Measurements from ENCODE around the gene PRR35. TPM values are rescaled to one million over a fixed set of nuclear protein-coding genes. Genes with fewer than 3 reads are reported as not detected.

PRR35 gene
- polyA plus RNA-seq, 3 donors, result not detected

- Histone ChIP-seq H3K36me3 (replicated peaks in 1 of 2; ENCODE audit: control insufficient read depth in 1 of 2, insufficient read depth in 2 of 2, low read length in 2 of 2) (peaks cover 0 to 7% of the 10 kb centered on the region in 2 donors), H3K27ac (ENCODE audit: low read depth in 1 of 2, low read length in 2 of 2) (peak overlapping the region; percentile 81 to 83), H4K20me1 (ENCODE audit: insufficient read depth, low read length) (peaks cover 42% of the 10 kb centered on the region), H3K4me3 (replicated peaks in 1 of 3; ENCODE audit: low read depth in 2 of 3, low read length in 3 of 3) (peak overlapping the region in 2 of 3 experiments; percentile 17 to 92), H3K79me2 (ENCODE audit: insufficient read depth, low read length) (peaks cover 82% of the 10 kb centered on the region), H3K9me3 (replicated peaks in 1 of 2; ENCODE audit: control insufficient read depth in 1 of 2, insufficient read depth in 1 of 2, low read length in 2 of 2) (no peaks in the 10 kb centered on the region), H3K9ac (ENCODE audit: insufficient read depth, low read length, poor library complexity, severe bottlenecking) (peak overlapping the region; percentile 30), H3K4me2 (replicated peaks; ENCODE audit: extremely low read depth, low read length, poor library complexity, severe bottlenecking) (peak overlapping the region; percentile 87), H3K27me3 (ENCODE audit: control insufficient read depth in 2 of 2, insufficient read depth in 2 of 2, low read length in 2 of 2) (no peaks in the 10 kb centered on the region), H3K4me1 (ENCODE audit: control insufficient read depth in 1 of 2, insufficient read depth in 2 of 2, low read length in 2 of 2) (peaks cover 77 to 85% of the 10 kb centered on the region in 2 donors), H2AFZ (ENCODE audit: insufficient read depth, low read depth, low read length, poor library complexity, severe bottlenecking) (no peak overlapping the region)
- TF ChIP-seq CTCF (IDR thresholded peaks at IDR 0.05), result no peak
- Mint-ChIP-seq H3K4me3 (peak overlapping the region; percentile 87 to 95), H3K27ac (peak overlapping the region; percentile 82 to 96 (median 93)), H3K27me3 (ENCODE audit: low read depth in 3 of 3) (peaks cover 0 to 4% (median 2%) of the 10 kb centered on the region in 3 donors), H3K9me3 (peaks cover 0 to 3% (median 0%) of the 10 kb centered on the region in 7 donors), H3K36me3 (peaks cover 15 to 19% of the 10 kb centered on the region in 2 donors), H3K4me1 (peaks cover 74% of the 10 kb centered on the region)
- intact Hi-C loops (cut with micrococcal nuclease), result no loop called here
- WGBS (ENCODE audit: insufficient coverage), result 73% methylated on average over 14 of the region's 15 CpGs
- DNase-seq, result no peak
Measured at GRCh38 chr16:591892-592517, 31.8 kb downstream of the PRR35 start.

- intact Hi-C loops (cut with micrococcal nuclease), result no loop called here
- peaks cover 70% of the 10 kb centered on the region for H3K4me1 Mint-ChIP-seq
- Histone ChIP-seq H3K27me3 (ENCODE audit: control insufficient read depth in 2 of 2, insufficient read depth in 2 of 2, low read length in 2 of 2) (no peaks in the 10 kb centered on the region), H4K20me1 (ENCODE audit: insufficient read depth, low read length) (peaks cover 47% of the 10 kb centered on the region), H3K9ac (ENCODE audit: insufficient read depth, low read length, poor library complexity, severe bottlenecking) (peak overlapping the region; percentile 30), H3K79me2 (ENCODE audit: insufficient read depth, low read length) (peaks cover 84% of the 10 kb centered on the region), H3K9me3 (replicated peaks in 1 of 2; ENCODE audit: control insufficient read depth in 1 of 2, insufficient read depth in 1 of 2, low read length in 2 of 2) (no peaks in the 10 kb centered on the region), H3K4me3 (replicated peaks in 1 of 3; ENCODE audit: low read depth in 2 of 3, low read length in 3 of 3) (peak overlapping the region in 2 of 3 experiments; percentile 17 to 92), H3K27ac (ENCODE audit: low read depth in 1 of 2, low read length in 2 of 2) (peak overlapping the region; percentile 81 to 83), H3K4me2 (replicated peaks; ENCODE audit: extremely low read depth, low read length, poor library complexity, severe bottlenecking) (peak overlapping the region; percentile 87), H2AFZ (ENCODE audit: insufficient read depth, low read depth, low read length, poor library complexity, severe bottlenecking) (peak overlapping the region; percentile 29), H3K4me1 (ENCODE audit: control insufficient read depth in 1 of 2, insufficient read depth in 2 of 2, low read length in 2 of 2) (peaks cover 70 to 78% of the 10 kb centered on the region in 2 donors), H3K36me3 (replicated peaks in 1 of 2; ENCODE audit: control insufficient read depth in 1 of 2, insufficient read depth in 2 of 2, low read length in 2 of 2) (peaks cover 0 to 7% of the 10 kb centered on the region in 2 donors)
- peak overlapping the region; percentile 87 to 95 for H3K4me3 Mint-ChIP-seq
- peak; percentile 80 to 91 (median 83) for DNase-seq
- peaks cover 17 to 24% of the 10 kb centered on the region in 2 donors for H3K36me3 Mint-ChIP-seq
- TF ChIP-seq CTCF (IDR thresholded peaks at IDR 0.05), result peak; percentile 22
- H3K27me3 Mint-ChIP-seq (ENCODE audit: low read depth in 3 of 3), result peaks cover 0 to 2% (median 0%) of the 10 kb centered on the region in 3 donors
- 22% methylated on average over 21 of the region's 24 CpGs for WGBS (ENCODE audit: insufficient coverage)
- peaks cover 0 to 3% (median 0%) of the 10 kb centered on the region in 7 donors for H3K9me3 Mint-ChIP-seq
- H3K27ac Mint-ChIP-seq, result peak overlapping the region; percentile 82 to 96 (median 93)
Measured at GRCh38 chr16:592518-593306, 32.5 kb downstream of the PRR35 start.
